HEK293 (cell line): ENCODE measurements around the gene KPNA1.

Experiments used
- CTCF ChIP-seq: fragments of 450-650 bp; formaldehyde crosslinking; IDR thresholded peaks from 2 replicates; pipeline ENCODE4 v1.5.1; 2016; ENCODE audit warnings: missing biosample characterization, missing genetic modification characterization
- HOXA7 ChIP-seq: sonication (generic); formaldehyde crosslinking; IDR thresholded peaks from 2 replicates; pipeline ENCODE4 v1.8.1; 2022; ENCODE audit warnings: missing genetic modification reagents, borderline replicate concordance
- ZBTB7A ChIP-seq: fragments of 450-650 bp; formaldehyde crosslinking; IDR thresholded peaks from 2 replicates; pipeline ENCODE4 v1.5.1; 2016; ENCODE audit warnings: low read depth, missing biosample characterization, missing genetic modification characterization
- ZEB2 ChIP-seq: fragments of 450-650 bp; formaldehyde crosslinking; IDR thresholded peaks from 2 replicates; pipeline ENCODE4 v1.5.1; 2016; ENCODE audit warnings: missing biosample characterization, missing genetic modification characterization
- ZFP3 ChIP-seq: fragments of 450-650 bp; formaldehyde crosslinking; IDR thresholded peaks from 2 replicates; pipeline ENCODE4 v1.5.1; 2016; ENCODE audit warnings: low read depth, missing biosample characterization, missing genetic modification characterization
- ZNF362 ChIP-seq: fragments of 450-650 bp; formaldehyde crosslinking; IDR thresholded peaks from 2 replicates; pipeline ENCODE4 v1.5.1; 2016; ENCODE audit warnings: missing biosample characterization, missing genetic modification characterization

- TF ChIP-seq ZNF362 (tag by site-specific recombination) (no peak), HOXA7 (CRISPR knock-in tag) (no peak), ZBTB7A (tag by site-specific recombination) (no peak), ZFP3 (no peak), CTCF (tag by site-specific recombination) (no peak), ZEB2 (tag by site-specific recombination) (no peak)
These were observed 9.1 kb downstream of the KPNA1 start for GRCh38 chr3:122505676-122506075.
